Astrocyte (in vitro differentiated cells and primary cell): ENCODE data around the gene ENG.
"Not testable (repeated sequence)": the region's sequence is repeated elsewhere in the genome, so short reads cannot be mapped to it uniquely, and the experiment has no call there.

Experiments used
- CTCF ChIP-seq: IDR thresholded peaks from 2 replicates; pipeline ENCODE4 v1.5.1; 2011; ENCODE audit warnings: low read depth, mild to moderate bottlenecking, inconsistent platforms, low read length, moderate library complexity; ENCODE audit not compliant: insufficient read depth
- EZH2 ChIP-seq: IDR thresholded peaks from 2 replicates; pipeline ENCODE4 v1.6.1; 2012; ENCODE audit warnings: mild to moderate bottlenecking, low read length, inconsistent platforms; ENCODE audit not compliant: insufficient read depth

GRCh38 chr9:127881715-127882114 lies 27.3 kb upstream of the ENG start:
- TF ChIP-seq EZH2, CTCF: not testable (repeated sequence)
